Limb (tissue), 2 donors: ENCODE results near the gene ZP2.

Experiments
- DNase-seq, 2 donors: peaks; one replicate each; pipeline ENCODE4 v3.0.0-alpha.2; 2016; ENCODE audit errors: extremely low spot score in 2 of 2

Gene ZP2

GRCh38 chr16:21150375-21151001 lies 60.9 kb downstream of the ZP2 start, which contains the start of gene DNAH3:
DNAH3 (minus strand) TSS chr16:21150846; CDS start chr16:21150319, 527 bp downstream.
- peak in 1 of 2 donors; percentile 33 for DNase-seq
